Measurements from ENCODE around the gene HIC2. TPM values are rescaled to one million over a fixed set of nuclear protein-coding genes. Genes with fewer than 3 reads are reported as not detected.
"Not testable (repeated sequence)": the region's sequence is repeated elsewhere in the genome, so short reads cannot be mapped to it uniquely, and the experiment has no call there.

Gene HIC2
- total RNA-seq, 2 donors from 2014 or later, result 38.5 to 45.6 TPM

DNA sequence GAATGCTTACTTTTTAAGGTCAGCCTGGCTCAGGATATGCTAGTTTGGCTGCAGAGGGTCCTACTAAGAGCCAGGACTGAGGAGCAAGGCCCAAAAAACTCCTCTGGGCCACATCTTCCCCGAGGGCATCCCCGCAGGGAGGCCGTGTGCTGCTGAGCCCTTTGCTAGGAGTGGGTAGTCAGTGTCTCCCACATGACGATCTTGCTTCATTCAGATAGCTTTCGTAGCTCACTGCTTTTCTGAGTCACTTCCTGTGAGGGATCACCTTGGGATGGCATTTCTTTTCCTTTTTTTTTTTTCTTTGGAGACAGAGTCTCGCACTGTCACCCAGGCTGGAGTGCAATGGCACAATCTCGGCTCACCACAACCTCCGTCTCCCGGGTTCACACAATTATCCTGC lies 27.2 kb upstream of the HIC2 start:
- H3K27me3 ChIP-seq (ENCODE audit: control insufficient read depth, insufficient read depth, low read length, poor library complexity, severe bottlenecking); H3K36me3 Mint-ChIP-seq (ENCODE audit: low read depth); H3K9ac ChIP-seq (ENCODE audit: extremely low read depth, low read length, poor library complexity, severe bottlenecking): not testable (repeated sequence)

DNA sequence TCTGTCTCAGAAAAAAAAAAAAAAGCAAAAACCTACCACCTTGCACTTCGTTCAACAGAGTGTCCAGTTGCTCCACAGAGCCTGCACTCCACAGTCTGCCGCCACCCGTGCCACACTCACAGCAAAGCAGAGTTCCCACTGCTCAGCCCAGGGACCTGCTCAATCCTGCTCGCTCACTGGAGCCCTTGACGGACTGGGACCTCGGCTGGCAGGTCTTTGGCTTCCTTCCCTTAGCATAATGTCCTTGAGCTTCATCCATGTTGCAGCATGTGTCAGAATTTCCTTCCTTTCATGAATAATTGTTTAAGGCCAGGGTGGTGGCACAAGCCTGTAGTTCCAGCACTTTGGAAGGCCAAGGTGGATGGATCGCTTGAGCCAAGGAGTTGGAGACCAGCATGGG lies 22.6 kb upstream of the HIC2 start:
- not testable (repeated sequence) for H3K36me3 Mint-ChIP-seq (ENCODE audit: low read depth); H3K9ac ChIP-seq (ENCODE audit: extremely low read depth, low read length, poor library complexity, severe bottlenecking); H3K4me3 ChIP-seq (ENCODE audit: low read length); H3K4me1 ChIP-seq (ENCODE audit: control insufficient read depth, insufficient read depth, low read length); H3K27me3 ChIP-seq (ENCODE audit: control insufficient read depth, insufficient read depth, low read length, poor library complexity, severe bottlenecking); H3K9me3 Mint-ChIP-seq; H3K4me1 Mint-ChIP-seq; H3K4me3 Mint-ChIP-seq; H3K9me3 ChIP-seq (ENCODE audit: control insufficient read depth, low read length); H3K27ac ChIP-seq (ENCODE audit: low read depth, low read length); DNase-seq; H3K27ac Mint-ChIP-seq; H3K27me3 Mint-ChIP-seq (ENCODE audit: insufficient read depth); H3K36me3 ChIP-seq (ENCODE audit: control insufficient read depth, insufficient read depth, low read length)
- WGBS, 2 experiments (ENCODE audit: insufficient coverage in 1 of 2, insufficient read length in 1 of 2), result no CpG with 5 or more reads among the region's 7 CpGs

More for the DNA sequence above, 27.2 kb upstream of the HIC2 start:
- H3K27me3 Mint-ChIP-seq (ENCODE audit: insufficient read depth); H3K4me1 ChIP-seq (ENCODE audit: control insufficient read depth, insufficient read depth, low read length); H3K4me3 ChIP-seq (ENCODE audit: low read length); H3K36me3 ChIP-seq (ENCODE audit: control insufficient read depth, insufficient read depth, low read length); H3K4me3 Mint-ChIP-seq; H3K9me3 Mint-ChIP-seq; DNase-seq; H3K9me3 ChIP-seq (ENCODE audit: control insufficient read depth, low read length); H3K27ac Mint-ChIP-seq; H3K27ac ChIP-seq (ENCODE audit: low read depth, low read length); H3K4me1 Mint-ChIP-seq: not testable (repeated sequence)
- WGBS, 2 experiments (ENCODE audit: insufficient coverage in 1 of 2, insufficient read length in 1 of 2), result no CpG with 5 or more reads among the region's 9 CpGs

DNA sequence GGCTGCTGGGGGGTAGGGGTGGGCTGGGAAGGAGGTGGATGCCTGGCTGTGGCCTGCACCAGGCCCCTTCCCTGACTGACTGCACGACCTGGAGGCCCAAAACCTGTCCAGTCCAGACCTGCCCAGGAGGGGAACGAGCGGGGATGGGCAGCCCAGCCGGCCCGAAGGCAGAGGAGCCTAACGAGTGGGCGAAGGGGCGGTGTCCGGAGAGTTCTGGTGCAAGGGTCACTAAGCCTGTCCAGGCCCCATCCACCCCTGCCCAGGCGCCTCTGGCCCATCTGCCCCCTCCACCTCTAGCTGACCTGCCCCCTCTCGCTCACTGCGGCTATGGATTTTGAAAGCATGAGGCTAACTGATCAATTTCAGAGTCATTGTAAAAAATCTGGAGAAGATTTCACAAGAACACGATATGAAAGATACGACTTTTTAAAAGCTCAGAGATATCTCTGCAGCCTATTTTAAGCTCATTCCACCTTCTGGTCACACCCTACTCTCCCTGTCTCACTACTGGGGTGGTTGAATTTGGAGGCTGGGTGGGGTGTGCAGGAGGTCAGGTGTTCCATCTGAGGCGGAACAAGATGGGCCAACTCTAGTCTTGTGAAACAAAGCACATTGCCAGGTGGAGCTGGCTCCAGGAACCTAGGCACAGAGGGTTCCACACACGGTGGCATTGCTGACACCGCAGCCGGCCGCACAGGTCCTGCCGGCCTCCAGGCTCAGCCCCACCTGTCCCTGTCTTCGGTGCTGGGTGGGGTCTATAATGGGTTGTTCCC lies 15.8 kb upstream of the HIC2 start:
- WGBS, 2 experiments (ENCODE audit: insufficient coverage in 1 of 2, insufficient read length in 1 of 2), result no CpG with 5 or more reads among the region's 21 CpGs
- H3K9ac ChIP-seq (ENCODE audit: extremely low read depth, low read length, poor library complexity, severe bottlenecking); H3K27ac Mint-ChIP-seq: not testable (repeated sequence)

DNA sequence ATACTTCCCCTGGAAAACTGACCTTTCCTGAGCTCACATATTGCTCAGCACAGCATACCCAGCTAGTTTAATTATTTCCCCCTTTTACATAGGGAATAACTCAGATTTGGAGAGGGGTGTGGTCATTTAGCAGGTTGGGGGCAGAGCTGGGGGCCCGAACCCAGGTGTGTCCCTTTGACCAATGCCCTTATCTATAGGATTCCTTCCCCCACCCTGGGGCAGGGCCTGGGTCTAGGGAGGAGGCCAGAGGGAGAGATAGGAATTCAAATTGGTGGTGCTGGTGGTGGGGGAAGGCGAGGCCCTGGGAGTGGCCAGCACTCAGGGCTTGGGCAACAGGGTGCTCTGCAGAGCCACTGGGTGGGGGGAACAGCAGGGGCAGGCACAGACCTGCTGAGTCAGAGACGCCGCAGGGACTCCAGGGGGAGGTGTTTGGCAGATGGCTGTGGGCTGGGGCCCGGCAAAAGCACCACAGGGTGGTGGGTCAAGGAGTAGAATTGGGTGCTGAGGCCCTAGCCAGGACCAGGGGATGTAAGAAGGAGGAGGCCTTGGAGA lies 14.3 kb upstream of the HIC2 start:
- WGBS, 2 experiments (ENCODE audit: insufficient coverage in 1 of 2, insufficient read length in 1 of 2), result no CpG with 5 or more reads among the region's 5 CpGs
- H3K27me3 Mint-ChIP-seq (ENCODE audit: insufficient read depth); H3K27ac Mint-ChIP-seq: not testable (repeated sequence)

More for the DNA sequence above, 15.8 kb upstream of the HIC2 start:
- not testable (repeated sequence) for DNase-seq; H3K27ac ChIP-seq (ENCODE audit: low read depth, low read length); H3K9me3 ChIP-seq (ENCODE audit: control insufficient read depth, low read length); H3K36me3 ChIP-seq (ENCODE audit: control insufficient read depth, insufficient read depth, low read length); H3K27me3 Mint-ChIP-seq (ENCODE audit: insufficient read depth); H3K9me3 Mint-ChIP-seq; H3K27me3 ChIP-seq (ENCODE audit: control insufficient read depth, insufficient read depth, low read length, poor library complexity, severe bottlenecking); H3K4me1 Mint-ChIP-seq; H3K4me1 ChIP-seq (ENCODE audit: control insufficient read depth, insufficient read depth, low read length); H3K36me3 Mint-ChIP-seq (ENCODE audit: low read depth); H3K4me3 Mint-ChIP-seq; H3K4me3 ChIP-seq (ENCODE audit: low read length)

DNA sequence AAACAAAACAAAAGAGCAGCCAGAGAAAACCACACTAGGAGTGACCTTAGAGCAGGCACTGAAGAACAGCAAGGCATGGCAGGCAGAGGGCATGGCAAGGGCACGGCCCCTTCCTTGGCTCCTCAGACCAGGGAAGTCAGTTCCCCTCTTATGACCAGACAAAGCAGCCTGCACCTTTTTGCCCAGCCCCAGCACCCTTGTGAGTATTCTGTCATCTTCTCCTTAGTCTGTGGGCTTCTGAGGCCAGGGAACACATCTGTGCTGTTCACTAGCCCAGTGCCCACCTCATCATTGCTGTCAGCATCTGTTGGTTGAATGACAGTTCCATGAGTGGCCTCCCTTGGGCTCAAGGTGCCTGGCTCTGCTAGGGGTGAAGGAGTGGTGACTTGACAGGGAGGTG lies 10.0 kb upstream of the HIC2 start:
- not testable (repeated sequence) for H3K36me3 Mint-ChIP-seq (ENCODE audit: low read depth)
- WGBS, 2 experiments (ENCODE audit: insufficient coverage in 1 of 2, insufficient read length in 1 of 2), result no CpG with 5 or more reads among the region's 1 CpG

More for the DNA sequence above, 14.3 kb upstream of the HIC2 start:
- not testable (repeated sequence) for DNase-seq; H3K4me1 Mint-ChIP-seq; H3K9ac ChIP-seq (ENCODE audit: extremely low read depth, low read length, poor library complexity, severe bottlenecking); H3K4me3 ChIP-seq (ENCODE audit: low read length); H3K27me3 ChIP-seq (ENCODE audit: control insufficient read depth, insufficient read depth, low read length, poor library complexity, severe bottlenecking); H3K9me3 ChIP-seq (ENCODE audit: control insufficient read depth, low read length); H3K9me3 Mint-ChIP-seq; H3K36me3 ChIP-seq (ENCODE audit: control insufficient read depth, insufficient read depth, low read length); H3K27ac ChIP-seq (ENCODE audit: low read depth, low read length); H3K4me1 ChIP-seq (ENCODE audit: control insufficient read depth, insufficient read depth, low read length); H3K36me3 Mint-ChIP-seq (ENCODE audit: low read depth); H3K4me3 Mint-ChIP-seq

DNA sequence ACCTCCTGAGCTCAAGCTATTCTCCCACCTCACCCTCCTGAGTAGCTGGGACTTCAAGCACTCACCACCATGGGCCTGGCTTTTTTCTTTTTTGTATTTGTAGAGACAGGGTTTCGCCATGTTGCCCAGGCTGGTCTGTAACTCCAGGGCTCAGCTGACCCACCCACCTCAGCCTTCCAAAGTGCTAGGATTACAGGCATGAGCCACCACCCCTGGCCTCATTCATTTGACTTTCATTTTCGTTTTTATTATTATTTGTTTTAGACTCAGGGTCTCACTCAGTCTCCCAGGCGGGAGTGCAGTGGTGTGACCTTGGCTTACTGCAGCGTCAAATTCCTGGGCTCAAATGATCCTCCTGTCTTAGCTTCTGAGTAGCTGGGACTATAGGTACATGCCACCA lies 9.4 kb upstream of the HIC2 start:
- H3K4me1 Mint-ChIP-seq; H3K4me3 ChIP-seq (ENCODE audit: low read length); H3K27me3 ChIP-seq (ENCODE audit: control insufficient read depth, insufficient read depth, low read length, poor library complexity, severe bottlenecking); H3K36me3 ChIP-seq (ENCODE audit: control insufficient read depth, insufficient read depth, low read length); H3K27ac ChIP-seq (ENCODE audit: low read depth, low read length); DNase-seq; H3K4me1 ChIP-seq (ENCODE audit: control insufficient read depth, insufficient read depth, low read length); H3K9me3 Mint-ChIP-seq; H3K27ac Mint-ChIP-seq; H3K9me3 ChIP-seq (ENCODE audit: control insufficient read depth, low read length); H3K36me3 Mint-ChIP-seq (ENCODE audit: low read depth); H3K27me3 Mint-ChIP-seq (ENCODE audit: insufficient read depth); H3K4me3 Mint-ChIP-seq; H3K9ac ChIP-seq (ENCODE audit: extremely low read depth, low read length, poor library complexity, severe bottlenecking): not testable (repeated sequence)
- no CpG with 5 or more reads among the region's 4 CpGs for WGBS, 2 experiments (ENCODE audit: insufficient coverage in 1 of 2, insufficient read length in 1 of 2)

More for the DNA sequence above, 10.0 kb upstream of the HIC2 start:
- H3K4me1 Mint-ChIP-seq; H3K27ac ChIP-seq (ENCODE audit: low read depth, low read length); H3K9ac ChIP-seq (ENCODE audit: extremely low read depth, low read length, poor library complexity, severe bottlenecking); H3K4me1 ChIP-seq (ENCODE audit: control insufficient read depth, insufficient read depth, low read length); H3K4me3 Mint-ChIP-seq; H3K9me3 Mint-ChIP-seq; H3K27me3 Mint-ChIP-seq (ENCODE audit: insufficient read depth); H3K9me3 ChIP-seq (ENCODE audit: control insufficient read depth, low read length); DNase-seq; H3K27me3 ChIP-seq (ENCODE audit: control insufficient read depth, insufficient read depth, low read length, poor library complexity, severe bottlenecking); H3K36me3 ChIP-seq (ENCODE audit: control insufficient read depth, insufficient read depth, low read length); H3K27ac Mint-ChIP-seq; H3K4me3 ChIP-seq (ENCODE audit: low read length): not testable (repeated sequence)

DNA sequence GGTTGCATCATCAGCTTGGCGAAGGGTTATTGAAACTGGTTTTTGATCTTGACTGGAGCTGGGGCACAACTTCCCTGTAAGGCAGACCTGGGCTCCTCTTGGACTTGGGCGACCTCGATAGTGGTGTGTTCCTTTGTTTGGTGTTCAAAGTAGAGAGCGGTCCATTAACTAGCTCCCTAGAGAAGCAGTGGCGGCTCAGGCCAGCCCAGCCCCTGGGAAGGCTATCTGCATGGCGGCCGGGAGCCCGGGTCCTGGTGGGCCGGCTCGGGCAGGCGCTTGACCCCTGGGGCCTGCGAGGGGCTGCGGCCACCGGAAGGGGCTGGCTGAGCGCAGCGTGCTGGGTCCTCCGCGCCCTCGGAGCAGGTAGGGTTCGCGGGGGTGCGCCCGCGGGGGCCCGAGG lies 796 bp upstream of the HIC2 start:
- not testable (repeated sequence) for H3K36me3 Mint-ChIP-seq (ENCODE audit: low read depth); H3K4me1 ChIP-seq (ENCODE audit: control insufficient read depth, insufficient read depth, low read length); H3K4me1 Mint-ChIP-seq; H3K27me3 ChIP-seq (ENCODE audit: control insufficient read depth, insufficient read depth, low read length, poor library complexity, severe bottlenecking); H3K9me3 ChIP-seq (ENCODE audit: control insufficient read depth, low read length); DNase-seq; H3K9ac ChIP-seq (ENCODE audit: extremely low read depth, low read length, poor library complexity, severe bottlenecking); H3K36me3 ChIP-seq (ENCODE audit: control insufficient read depth, insufficient read depth, low read length); H3K27ac ChIP-seq (ENCODE audit: low read depth, low read length); H3K27ac Mint-ChIP-seq; H3K27me3 Mint-ChIP-seq (ENCODE audit: insufficient read depth); H3K4me3 ChIP-seq (ENCODE audit: low read length); H3K4me3 Mint-ChIP-seq; H3K9me3 Mint-ChIP-seq
- 28% methylated on average over 3 of the region's 25 CpGs; no CpG with 5 or more reads in 1 of the 2 experiments for WGBS, 2 experiments (ENCODE audit: insufficient coverage in 1 of 2, insufficient read length in 1 of 2)
